OCI-LY1 (cell line): ENCODE results near the gene GRK2.

ENCODE experiments used
- EZH2 ChIP-seq: fragments of 200-600 bp; sonication (generic), shearing (Covaris generic); IDR thresholded peaks from 2 replicates; pipeline ENCODE4 v1.8.0; 2017; ENCODE audit warnings: borderline replicate concordance, mixed run types, mild to moderate bottlenecking, antibody characterized with exemption, low read length, moderate library complexity, mixed read lengths
- TF ChIP-seq, protein P1 (sequence below): fragments of 200-600 bp; sonication (generic), shearing (Covaris generic); IDR thresholded peaks from 2 replicates; pipeline ENCODE4 v1.5.1; 2017; ENCODE audit warnings: mild to moderate bottlenecking, antibody characterized with exemption, low read length, moderate library complexity, mixed read lengths

DNA sequence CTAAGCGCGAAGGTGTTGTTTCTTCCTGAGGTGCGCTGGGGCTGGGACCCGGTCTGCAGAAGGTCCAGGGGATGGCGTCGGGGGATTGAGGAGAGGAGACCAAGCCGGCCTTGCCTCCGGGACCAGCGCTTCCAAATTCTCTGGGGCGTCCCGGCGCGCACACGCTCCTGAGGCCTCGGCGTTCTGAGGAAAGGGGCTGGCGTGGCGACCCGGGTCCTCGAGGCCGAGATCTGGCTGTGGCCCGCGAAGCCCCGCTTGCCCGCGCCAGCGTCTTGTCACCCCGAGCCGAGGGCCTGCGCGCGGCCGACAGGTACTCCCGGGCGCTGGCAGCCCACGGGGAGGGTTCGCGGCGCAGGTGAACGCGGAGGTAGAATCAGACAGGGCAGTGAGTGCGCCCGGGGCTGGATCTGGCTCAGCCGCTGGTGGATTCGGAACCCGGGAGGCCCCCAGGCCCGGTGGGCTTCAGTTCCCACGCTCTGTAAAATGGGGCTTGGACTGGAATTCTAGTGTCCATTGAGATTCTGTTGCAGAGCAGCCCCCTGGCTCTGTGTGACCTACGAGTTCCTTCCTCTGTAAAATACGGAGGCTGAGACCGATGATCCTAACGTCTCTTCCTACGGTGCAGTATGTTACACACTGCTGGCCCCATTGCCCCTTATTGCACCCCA, 51.7 kb downstream of the GRK2 start:
- no peak for TF ChIP-seq EZH2
- TF ChIP-seq, protein P1, sequence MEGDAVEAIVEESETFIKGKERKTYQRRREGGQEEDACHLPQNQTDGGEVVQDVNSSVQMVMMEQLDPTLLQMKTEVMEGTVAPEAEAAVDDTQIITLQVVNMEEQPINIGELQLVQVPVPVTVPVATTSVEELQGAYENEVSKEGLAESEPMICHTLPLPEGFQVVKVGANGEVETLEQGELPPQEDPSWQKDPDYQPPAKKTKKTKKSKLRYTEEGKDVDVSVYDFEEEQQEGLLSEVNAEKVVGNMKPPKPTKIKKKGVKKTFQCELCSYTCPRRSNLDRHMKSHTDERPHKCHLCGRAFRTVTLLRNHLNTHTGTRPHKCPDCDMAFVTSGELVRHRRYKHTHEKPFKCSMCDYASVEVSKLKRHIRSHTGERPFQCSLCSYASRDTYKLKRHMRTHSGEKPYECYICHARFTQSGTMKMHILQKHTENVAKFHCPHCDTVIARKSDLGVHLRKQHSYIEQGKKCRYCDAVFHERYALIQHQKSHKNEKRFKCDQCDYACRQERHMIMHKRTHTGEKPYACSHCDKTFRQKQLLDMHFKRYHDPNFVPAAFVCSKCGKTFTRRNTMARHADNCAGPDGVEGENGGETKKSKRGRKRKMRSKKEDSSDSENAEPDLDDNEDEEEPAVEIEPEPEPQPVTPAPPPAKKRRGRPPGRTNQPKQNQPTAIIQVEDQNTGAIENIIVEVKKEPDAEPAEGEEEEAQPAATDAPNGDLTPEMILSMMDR: no peak
